HG03066 (cell line): ENCODE data around the gene IQCK.

Source experiments
- ATAC-seq: cut with Tn5 transposase; IDR thresholded peaks from one replicate; pipeline ENCODE4 v1.9.1; 2021; ENCODE audit warnings: low read depth; ENCODE audit not compliant: unreplicated experiment

IQCK gene

GRCh38 chr16:19830902-19831560, 113.0 kb downstream of the IQCK start:
- ATAC-seq: no peak

DNA sequence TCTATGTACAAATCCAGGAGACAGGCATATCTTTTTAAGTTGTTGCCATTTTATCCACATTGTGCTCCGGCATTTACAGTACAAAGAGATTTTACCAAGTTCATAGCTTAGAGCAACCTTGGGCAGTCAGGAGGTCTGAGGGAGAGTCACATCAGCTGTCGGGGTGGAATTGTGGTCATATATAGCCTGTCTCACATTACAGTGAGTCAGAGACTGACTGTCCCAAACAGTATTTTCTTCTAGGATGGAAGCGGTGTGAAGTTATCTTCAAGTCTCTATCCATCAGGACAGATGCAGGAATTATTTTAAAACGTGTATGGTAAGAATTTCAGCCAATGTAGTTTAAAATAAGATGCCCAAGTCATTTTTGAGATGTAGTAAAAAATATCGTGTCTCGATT, 113.6 kb downstream of the IQCK start:
- ATAC-seq: no peak

- no peak for ATAC-seq
Measured at GRCh38 chr16:19833176-19833575, 115.1 kb downstream of the IQCK start.

DNA sequence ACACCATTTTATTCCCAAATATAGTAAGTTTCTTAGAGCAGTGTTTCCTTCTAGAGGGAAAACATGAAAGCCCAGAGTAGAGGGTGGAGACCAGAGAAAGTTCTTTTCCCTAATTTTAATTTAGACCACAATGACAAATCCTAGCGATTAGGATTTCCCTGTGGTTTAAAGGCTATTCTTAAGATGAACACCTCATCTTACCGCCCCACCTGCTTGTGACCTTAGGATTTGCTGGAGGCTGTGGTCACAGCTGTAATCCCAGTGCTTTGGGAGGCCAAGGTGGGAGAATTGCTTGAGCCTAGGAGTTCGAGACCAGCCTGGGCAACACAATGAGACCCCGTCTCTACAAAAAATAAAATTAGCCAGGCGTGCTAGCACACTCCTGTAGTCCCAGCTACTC, 115.5 kb downstream of the IQCK start:
- ATAC-seq: no peak

GRCh38 chr16:19835196-19835595, 117.1 kb downstream of the IQCK start:
- no peak for ATAC-seq

GRCh38 chr16:19835968-19836421, 117.9 kb downstream of the IQCK start:
- no peak for ATAC-seq

DNA sequence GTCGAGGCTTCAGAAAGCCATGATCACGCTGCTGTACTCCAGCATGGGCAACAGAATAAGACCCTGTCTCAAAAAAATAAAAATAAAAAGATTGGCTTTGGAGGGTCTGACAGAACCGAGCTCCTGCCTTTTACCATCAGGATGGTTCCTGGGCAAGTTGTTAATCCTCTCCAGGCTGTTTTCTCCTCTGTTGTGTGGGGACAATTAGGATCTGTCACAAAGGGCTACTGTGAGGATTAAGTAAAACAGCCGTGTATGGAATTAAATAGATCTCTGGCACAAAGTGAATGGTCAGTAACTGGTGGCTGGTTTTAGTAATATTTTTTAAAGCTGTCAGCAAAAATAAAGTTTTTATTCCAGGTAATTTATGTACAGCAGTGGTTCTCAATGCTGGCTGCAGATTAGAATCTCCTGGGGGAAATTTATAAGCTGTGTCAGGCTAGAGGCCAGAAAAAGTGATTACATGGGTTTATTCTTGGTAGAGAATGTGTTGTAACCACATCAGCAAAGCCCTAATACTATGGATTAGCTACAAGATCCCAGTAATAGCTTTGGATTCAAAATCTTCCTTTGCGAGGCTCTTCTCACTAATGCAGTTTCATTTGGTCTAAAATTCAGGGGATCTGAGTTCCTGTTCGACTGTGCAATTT, 119.4 kb downstream of the IQCK start:
- no peak for ATAC-seq

DNA sequence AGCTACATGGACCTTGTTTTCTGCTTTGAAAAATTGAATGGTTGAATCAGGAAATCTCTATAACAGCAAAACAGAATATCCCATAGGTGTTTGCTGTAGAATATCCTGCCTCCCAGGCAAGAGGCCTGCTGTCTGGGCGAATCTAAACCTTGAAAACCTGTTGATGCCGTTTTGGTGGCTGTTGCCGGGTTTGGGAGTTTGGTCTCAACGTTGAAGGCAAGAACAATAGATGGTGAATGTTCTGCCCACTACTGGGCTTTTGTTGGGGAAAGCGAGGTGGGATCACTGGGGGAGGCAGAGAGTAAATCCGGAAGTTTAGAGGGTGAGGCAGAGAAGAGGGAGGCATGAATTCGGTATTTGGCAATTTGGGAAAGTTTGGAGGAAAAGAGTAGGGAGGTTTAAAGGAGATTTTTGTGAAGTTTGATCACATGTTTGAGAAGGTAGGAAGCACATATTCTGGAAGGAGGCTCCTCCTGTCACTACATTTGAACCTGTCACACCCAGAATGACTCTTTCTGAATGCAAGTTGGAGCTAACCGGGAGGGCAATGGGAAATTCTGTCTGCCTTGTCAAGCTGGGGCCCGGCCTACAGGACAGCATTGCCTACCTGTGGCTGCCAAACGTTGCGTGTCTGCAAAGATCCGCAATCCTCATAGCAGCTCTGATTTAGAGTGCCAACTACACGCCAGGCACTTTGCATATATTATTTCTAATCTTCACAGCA, 120.1 kb downstream of the IQCK start:
- ATAC-seq: no peak

DNA sequence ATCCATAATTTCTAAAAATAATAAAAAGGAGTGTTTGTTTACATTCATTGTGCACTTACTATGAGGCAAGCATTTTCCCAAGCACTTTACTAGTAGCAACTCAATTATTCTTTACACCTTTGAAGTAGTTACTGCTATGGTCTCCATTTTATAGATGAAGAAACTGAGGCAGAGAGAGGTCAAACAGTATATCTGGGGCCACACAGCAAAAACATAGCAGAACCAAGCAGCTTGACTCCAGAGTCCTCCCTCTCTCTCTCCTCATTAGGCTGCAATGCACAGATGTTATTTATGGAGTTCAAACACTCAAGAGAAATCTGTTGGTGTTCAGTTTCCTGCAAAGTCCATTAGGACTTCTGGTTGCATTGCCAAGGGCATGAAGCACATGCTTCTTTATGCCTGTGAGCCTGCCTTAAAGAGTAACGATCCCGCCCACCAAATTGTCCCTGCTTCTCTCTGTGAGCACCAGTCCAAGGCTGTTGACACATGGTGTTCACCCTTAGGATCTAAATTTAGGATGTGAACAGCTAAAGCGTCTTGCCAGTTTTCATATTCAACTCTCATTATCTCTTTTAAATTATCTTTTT, 122.5 kb downstream of the IQCK start:
- ATAC-seq: no peak

DNA sequence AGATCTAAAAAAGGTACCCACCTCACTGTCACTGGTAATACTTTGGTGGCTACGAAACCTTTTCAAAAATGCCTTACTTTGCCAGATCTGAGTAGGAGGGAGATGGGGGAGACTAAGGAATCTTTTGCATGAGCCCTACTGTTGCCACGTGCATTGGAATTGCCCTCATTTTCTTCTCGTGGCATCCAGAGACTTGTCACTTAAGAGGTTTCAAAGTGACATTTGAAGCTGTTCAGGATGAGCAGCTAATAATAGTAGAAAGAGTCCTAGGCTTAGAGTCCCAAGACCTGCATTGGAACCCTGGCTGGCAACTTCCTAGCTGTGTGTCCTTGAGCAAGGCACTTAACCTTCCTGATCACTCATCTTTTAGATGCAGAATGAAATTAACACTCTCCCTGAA, 123.1 kb downstream of the IQCK start:
- no peak for ATAC-seq

- no peak for ATAC-seq
Measured at GRCh38 chr16:19842426-19843157, 124.5 kb downstream of the IQCK start.

DNA sequence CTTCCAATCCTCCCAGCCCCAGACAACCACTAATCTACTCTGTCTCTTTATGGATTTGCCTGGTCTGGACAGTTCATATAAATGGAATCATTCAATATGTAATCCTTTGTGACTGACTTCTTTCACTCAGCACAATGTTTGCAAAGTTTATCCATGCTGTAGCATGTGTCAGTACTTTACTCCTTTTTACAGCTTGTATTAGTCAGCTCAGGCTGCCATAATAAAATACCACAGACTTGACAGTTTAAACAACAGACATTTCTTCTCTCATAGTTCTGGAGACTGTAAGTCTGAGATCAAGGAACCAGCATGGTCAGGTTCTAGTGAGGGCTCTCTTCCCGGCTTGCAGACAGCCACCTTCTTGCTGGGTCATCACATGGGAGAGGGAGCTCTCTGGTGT, 125.3 kb downstream of the IQCK start:
- ATAC-seq: no peak

DNA sequence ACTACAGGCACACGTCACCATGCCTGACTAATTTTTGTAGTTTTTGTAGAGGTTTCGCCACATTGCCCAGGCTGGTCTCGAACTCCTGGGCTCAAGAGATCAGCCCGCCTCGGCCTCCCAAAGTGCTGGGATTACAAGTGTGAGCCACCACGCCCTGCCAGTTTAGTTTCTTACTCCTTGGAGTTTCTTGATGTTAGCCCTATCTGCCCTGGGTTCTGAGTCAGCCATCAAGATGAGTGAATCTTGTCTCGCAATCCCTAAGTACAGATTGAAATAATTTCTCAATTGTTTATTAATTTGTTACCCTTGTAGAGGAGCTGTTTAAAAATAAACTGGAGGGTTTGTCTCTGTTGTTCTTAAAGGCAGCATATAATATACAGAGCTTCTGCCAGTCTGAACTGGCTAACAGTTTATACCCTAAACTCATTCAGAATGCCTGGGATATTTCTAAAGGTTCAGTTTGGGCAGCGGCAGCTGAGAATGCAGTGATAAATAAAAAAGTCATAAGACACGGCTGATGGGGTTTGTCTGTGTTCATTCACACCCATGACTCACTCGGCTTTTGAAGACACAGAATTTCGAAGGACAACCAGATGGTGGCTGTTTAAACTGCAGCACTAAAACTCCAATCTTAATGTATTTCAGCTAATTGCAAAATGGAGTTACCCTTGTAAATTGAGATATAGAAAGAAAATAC, 127.0 kb downstream of the IQCK start:
- ATAC-seq: no peak

DNA sequence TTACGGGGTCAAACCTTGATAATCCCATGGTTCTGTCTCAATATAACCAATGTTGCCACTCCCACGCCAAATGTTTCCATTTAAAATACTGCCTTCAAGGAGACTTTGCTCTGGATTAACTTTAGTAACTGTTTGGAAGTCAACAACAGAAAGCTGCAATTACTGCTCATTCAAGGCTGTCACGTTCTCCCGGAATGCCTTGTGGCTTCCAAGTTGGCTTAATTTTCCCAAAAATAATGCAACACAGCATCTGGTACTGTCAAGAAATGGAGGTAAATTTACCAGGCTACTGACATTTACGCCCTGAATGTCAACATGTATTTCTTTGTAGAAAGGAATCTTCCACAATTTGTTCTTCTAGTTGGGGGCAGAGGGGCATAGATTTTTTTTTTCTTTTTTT, 128.4 kb downstream of the IQCK start:
- ATAC-seq: no peak

- no peak for ATAC-seq
Measured at GRCh38 chr16:19848756-19849155, 130.7 kb downstream of the IQCK start.

DNA sequence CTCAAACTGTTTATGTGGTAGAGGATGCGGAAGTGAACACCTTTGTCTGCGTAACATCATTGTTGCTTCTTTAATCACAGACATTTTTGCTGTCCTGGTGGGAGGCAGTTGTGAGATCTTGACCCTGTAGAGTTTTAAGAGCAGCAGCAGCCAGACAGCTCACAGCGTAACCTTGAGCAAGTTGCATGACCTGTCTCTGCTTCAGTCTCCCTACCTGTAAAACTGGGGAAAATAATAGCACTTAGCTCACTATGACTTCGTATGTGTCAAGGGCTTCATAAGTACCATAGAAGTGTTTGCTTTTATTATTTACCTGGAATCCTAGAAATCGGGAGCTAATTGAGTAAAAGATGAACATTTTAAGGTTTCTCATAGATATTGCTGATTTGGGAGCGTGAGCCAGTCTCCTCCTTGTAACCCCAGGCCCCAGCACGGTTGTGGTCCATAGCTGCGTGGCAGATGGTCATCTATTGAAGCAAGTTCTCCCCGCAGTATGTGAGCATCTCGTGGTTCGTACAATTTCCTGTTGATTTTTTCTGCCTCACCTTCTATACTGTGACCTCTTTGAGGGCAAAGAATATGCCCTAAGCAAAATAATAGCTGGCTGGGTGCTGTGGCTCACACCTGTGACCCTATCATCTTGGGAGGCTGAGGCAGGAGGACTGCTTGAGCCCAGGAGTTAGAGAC, 132.2 kb downstream of the IQCK start:
- ATAC-seq: no peak

- ATAC-seq: no peak
Measured at GRCh38 chr16:19851476-19851875, 133.4 kb downstream of the IQCK start.

DNA sequence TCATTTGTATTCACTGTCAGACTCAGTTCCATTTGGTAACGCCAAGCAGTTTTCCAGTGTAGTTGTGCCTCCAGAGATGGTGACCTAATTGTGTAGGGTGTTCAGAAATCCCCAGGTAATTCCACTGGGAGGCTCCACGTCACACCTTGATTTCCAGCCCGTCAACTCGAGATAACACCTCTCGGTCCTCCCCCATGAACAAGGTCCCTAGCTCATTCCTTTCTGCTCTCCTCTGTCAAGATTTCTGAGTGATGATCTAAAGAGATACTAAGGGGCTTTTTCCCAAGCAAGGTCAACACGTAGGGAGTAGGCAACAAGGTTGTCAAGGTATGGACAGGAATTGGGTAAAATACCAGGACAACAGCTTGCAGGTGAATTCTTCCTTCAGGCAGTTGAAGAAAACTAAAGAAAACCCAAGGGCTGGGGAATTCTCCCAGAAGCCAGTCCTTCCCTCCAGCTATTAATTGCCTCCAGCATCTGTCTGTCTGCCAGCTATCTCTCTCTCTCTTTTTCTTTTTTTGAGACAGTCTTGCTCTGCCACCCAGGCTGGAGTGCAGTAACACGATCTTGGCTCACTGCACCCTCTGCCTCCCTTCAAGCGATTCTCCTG, 135.2 kb downstream of the IQCK start:
- ATAC-seq: no peak
